ENCODE data around the gene RREB1.

Gene RREB1

DNA sequence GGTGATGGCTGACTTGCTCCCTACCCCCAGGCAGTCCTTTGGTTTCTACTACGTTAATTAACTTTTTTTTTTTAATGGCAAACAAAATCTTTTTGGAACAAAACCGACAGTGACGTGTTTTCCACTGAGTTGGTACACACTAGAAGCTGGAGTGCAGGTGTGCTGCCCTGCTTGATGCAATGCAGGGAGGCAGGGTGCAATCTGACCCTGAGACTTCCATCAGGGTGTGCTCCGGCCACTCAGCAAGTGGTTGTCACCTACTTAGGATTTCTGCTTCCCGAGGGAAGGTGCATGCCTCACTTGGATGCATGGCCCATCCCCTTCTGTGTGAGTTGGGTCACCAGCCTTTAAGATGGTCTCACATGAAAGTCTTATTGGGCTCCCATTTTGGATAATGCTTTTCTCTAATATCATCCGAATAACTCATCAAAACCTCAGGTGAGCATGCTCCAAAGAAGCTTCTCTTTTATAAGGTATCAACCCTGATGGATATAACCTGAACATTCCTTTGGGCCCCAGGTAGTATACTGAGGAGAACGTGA lies 14.0 kb downstream of the RREB1 start:
- in situ Hi-C loops (cut with MboI; ENCODE audit: low sequenced_read_pairs, unreplicated experiment): no loop called here
- TF ChIP-seq, protein P1, sequence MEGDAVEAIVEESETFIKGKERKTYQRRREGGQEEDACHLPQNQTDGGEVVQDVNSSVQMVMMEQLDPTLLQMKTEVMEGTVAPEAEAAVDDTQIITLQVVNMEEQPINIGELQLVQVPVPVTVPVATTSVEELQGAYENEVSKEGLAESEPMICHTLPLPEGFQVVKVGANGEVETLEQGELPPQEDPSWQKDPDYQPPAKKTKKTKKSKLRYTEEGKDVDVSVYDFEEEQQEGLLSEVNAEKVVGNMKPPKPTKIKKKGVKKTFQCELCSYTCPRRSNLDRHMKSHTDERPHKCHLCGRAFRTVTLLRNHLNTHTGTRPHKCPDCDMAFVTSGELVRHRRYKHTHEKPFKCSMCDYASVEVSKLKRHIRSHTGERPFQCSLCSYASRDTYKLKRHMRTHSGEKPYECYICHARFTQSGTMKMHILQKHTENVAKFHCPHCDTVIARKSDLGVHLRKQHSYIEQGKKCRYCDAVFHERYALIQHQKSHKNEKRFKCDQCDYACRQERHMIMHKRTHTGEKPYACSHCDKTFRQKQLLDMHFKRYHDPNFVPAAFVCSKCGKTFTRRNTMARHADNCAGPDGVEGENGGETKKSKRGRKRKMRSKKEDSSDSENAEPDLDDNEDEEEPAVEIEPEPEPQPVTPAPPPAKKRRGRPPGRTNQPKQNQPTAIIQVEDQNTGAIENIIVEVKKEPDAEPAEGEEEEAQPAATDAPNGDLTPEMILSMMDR (IDR thresholded peaks at IDR 0.05; ENCODE audit: borderline replicate concordance, control extremely low read depth, extremely low read depth, insufficient read depth, missing control alignments): no peak
- DNase-seq (ENCODE audit: low spot score): no peak

DNA sequence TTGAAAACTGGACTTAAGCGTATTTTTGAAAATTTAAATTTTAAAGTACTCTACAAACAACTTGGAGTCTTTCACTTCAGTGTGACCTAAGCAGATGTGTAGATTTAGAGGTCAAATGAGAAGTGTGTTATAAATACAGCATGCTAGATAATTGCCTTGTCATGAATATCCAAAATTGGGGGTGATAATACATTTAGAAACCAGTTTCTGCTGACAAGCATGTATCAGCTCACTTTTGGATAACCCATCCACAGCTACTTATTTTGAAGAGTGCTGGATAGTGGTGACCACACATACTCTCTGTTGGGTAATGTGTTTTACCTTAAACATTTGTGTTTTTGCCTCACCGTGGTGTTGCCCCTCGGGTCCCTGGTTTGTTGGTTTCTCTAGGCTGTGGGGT lies 14.9 kb downstream of the RREB1 start:
- TF ChIP-seq, protein P1 (IDR thresholded peaks at IDR 0.05; ENCODE audit: borderline replicate concordance, control extremely low read depth, extremely low read depth, insufficient read depth, missing control alignments): no peak
- DNase-seq (ENCODE audit: low spot score): no peak
- in situ Hi-C loops (cut with MboI; ENCODE audit: low sequenced_read_pairs, unreplicated experiment): no loop called here

DNA sequence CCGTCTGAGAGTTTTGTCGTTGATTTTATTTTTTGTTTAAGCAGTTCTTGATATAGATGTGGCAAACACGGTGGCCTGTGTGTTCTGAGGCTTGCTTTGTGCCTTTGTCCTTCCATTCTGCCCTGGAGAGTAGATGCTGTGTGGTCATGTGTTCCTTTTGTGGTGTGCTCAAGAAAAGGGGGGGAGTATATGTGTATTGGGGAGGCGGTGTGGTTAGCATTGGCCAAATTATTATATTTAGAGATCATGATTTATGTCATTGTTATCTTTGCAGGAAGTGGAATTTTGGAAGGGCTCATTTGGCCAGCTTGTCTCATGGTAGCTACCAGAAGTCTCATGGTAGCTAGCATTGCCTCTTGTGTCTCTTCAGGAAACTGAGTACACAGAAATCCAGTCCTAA lies 16.4 kb downstream of the RREB1 start:
- DNase-seq (ENCODE audit: low spot score): no peak
- TF ChIP-seq, protein P1 (IDR thresholded peaks at IDR 0.05; ENCODE audit: borderline replicate concordance, control extremely low read depth, extremely low read depth, insufficient read depth, missing control alignments): no peak
- in situ Hi-C loops (cut with MboI; ENCODE audit: low sequenced_read_pairs, unreplicated experiment): no loop called here

DNA sequence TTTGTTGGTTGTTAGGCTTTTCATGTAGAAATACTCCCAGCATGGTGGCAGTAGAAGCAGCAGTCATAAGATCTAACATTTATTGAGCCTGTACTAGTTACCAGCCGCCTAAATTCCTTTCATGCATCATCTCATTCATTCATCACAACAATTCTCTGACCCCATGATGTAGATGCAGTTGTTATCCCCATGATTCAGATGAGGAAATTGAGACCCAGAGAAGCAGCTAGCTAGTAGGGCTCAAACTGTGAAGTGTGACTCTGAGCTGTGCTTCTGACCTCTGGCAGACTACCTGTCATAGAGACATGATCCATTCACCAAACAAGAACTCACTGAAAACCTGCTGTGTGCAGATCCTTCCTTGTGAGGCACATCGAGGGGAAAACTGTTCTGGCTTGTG lies 16.9 kb downstream of the RREB1 start:
- in situ Hi-C loops (cut with MboI; ENCODE audit: low sequenced_read_pairs, unreplicated experiment): no loop called here
- no peak for DNase-seq (ENCODE audit: low spot score)

DNA sequence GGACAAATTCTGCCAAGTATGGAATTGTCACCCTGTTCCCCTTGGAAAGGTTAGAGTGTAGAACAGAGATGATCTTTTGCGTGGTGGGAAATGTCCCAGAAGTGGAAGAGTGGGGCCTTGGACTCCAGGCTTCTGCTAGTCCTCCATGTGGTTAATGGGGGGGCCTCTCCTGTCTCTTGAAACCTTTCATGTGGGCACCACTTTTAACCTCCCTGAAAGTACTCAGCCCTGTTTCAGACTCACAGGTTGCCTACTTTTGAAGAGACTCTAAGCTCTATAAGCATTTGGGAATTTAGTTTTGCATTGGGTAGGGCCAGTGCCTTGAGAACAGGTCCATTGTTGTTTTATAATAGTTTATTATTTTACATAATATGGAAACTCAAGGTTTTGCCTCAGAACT lies 17.5 kb downstream of the RREB1 start:
- in situ Hi-C loops (cut with MboI; ENCODE audit: low sequenced_read_pairs, unreplicated experiment): no loop called here
- TF ChIP-seq, protein P1 (IDR thresholded peaks at IDR 0.05; ENCODE audit: borderline replicate concordance, control extremely low read depth, extremely low read depth, insufficient read depth, missing control alignments): no peak
- DNase-seq (ENCODE audit: low spot score): no peak

More for the DNA sequence above, 16.9 kb downstream of the RREB1 start:
- TF ChIP-seq, protein P1 (IDR thresholded peaks at IDR 0.05; ENCODE audit: borderline replicate concordance, control extremely low read depth, extremely low read depth, insufficient read depth, missing control alignments): no peak

DNA sequence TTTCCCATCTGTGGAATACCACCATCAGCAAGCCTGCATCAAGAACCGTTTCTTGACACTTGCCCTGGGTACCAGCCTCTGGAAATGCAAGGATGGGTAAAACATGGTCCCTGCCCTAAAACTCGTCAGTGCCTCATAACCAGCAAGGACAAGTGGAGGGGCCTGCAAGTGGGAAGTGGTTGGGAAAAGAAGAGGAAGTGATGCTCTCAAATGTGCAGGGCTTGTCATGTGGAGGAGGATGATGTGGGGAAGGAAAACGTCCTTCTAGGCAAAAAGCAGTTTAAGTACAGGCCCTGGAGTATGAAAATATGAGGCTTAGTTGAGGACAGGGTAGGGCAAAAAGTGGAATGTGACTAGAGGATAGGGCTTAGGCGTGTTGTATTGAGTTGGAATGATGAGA lies 19.0 kb downstream of the RREB1 start:
- in situ Hi-C loops (cut with MboI; ENCODE audit: low sequenced_read_pairs, unreplicated experiment): no loop called here
- DNase-seq (ENCODE audit: low spot score): no peak
- TF ChIP-seq, protein P1 (IDR thresholded peaks at IDR 0.05; ENCODE audit: borderline replicate concordance, control extremely low read depth, extremely low read depth, insufficient read depth, missing control alignments): no peak

Measured in GM13976 (cell line).